ENCODE data around the gene PDHA2. TPM values are rescaled to one million over a fixed set of nuclear protein-coding genes. Genes with fewer than 3 reads are reported as not detected.
A peak's percentile ranks its signal among the peaks of the same experiment; 100 is the strongest.

Gene PDHA2
- total RNA-seq, 1 experiment from 2014 or later = not detected

- no peaks in the 10 kb centered on the region for H3K27me3 ChIP-seq (replicated peaks; ENCODE audit: insufficient read depth, low read depth, low read length, poor library complexity)
- ChIA-PET POLR2A (ENCODE audit: low non-redundant PET) (no interaction called here), CTCF (no interaction called here)
- no peak overlapping the region for H3K27ac ChIP-seq (ENCODE audit: low read depth, low read length, poor library complexity, severe bottlenecking)
- no peak overlapping the region for H3K4me3 ChIP-seq (ENCODE audit: low read depth, low read length, poor library complexity, severe bottlenecking)
- no peaks in the 10 kb centered on the region for H3K9me3 ChIP-seq (ENCODE audit: low read depth, low read length, poor library complexity, severe bottlenecking)
- no peak for DNase-seq (ENCODE audit: low spot score)
- TF ChIP-seq EZH2 (IDR thresholded peaks at IDR 0.05; ENCODE audit: borderline replicate concordance, low read depth, low read length, poor library complexity, severe bottlenecking) = no peak
- TF ChIP-seq, protein P1, sequence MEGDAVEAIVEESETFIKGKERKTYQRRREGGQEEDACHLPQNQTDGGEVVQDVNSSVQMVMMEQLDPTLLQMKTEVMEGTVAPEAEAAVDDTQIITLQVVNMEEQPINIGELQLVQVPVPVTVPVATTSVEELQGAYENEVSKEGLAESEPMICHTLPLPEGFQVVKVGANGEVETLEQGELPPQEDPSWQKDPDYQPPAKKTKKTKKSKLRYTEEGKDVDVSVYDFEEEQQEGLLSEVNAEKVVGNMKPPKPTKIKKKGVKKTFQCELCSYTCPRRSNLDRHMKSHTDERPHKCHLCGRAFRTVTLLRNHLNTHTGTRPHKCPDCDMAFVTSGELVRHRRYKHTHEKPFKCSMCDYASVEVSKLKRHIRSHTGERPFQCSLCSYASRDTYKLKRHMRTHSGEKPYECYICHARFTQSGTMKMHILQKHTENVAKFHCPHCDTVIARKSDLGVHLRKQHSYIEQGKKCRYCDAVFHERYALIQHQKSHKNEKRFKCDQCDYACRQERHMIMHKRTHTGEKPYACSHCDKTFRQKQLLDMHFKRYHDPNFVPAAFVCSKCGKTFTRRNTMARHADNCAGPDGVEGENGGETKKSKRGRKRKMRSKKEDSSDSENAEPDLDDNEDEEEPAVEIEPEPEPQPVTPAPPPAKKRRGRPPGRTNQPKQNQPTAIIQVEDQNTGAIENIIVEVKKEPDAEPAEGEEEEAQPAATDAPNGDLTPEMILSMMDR (conservative IDR thresholded peaks at IDR 0.05; ENCODE audit: low read depth, low read length) = no peak
- no peaks in the 10 kb centered on the region for H3K4me1 ChIP-seq (ENCODE audit: insufficient read depth, low read length, poor library complexity, severe bottlenecking)
- no TSS peak for BruUV-seq (replicated peaks)
- intact Hi-C loops (cut with micrococcal nuclease; ENCODE audit: unreplicated experiment) = no loop called here
- no peaks in the 10 kb centered on the region for H3K36me3 ChIP-seq (ENCODE audit: insufficient read depth, low read length, poor library complexity, severe bottlenecking)
Measured at GRCh38 chr4:95821867-95822266, 18.0 kb upstream of the PDHA2 start.

GRCh38 chr4:95825546-95825945 lies 14.3 kb upstream of the PDHA2 start:
- Histone ChIP-seq H3K4me1 (ENCODE audit: insufficient read depth, low read length, poor library complexity, severe bottlenecking) (no peaks in the 10 kb centered on the region), H3K4me3 (ENCODE audit: low read depth, low read length, poor library complexity, severe bottlenecking) (no peak overlapping the region), H3K27me3 (replicated peaks; ENCODE audit: insufficient read depth, low read depth, low read length, poor library complexity) (no peaks in the 10 kb centered on the region), H3K27ac (ENCODE audit: low read depth, low read length, poor library complexity, severe bottlenecking) (no peak overlapping the region), H3K36me3 (ENCODE audit: insufficient read depth, low read length, poor library complexity, severe bottlenecking) (no peaks in the 10 kb centered on the region), H3K9me3 (ENCODE audit: low read depth, low read length, poor library complexity, severe bottlenecking) (no peaks in the 10 kb centered on the region)
- POLR2A ChIA-PET (ENCODE audit: low non-redundant PET) = no interaction called here
- CTCF ChIA-PET = no interaction called here
- intact Hi-C loops (cut with micrococcal nuclease; ENCODE audit: unreplicated experiment) = no loop called here
- BruUV-seq (replicated peaks) = no TSS peak
- TF ChIP-seq, protein P1 (conservative IDR thresholded peaks at IDR 0.05; ENCODE audit: low read depth, low read length) = no peak
- TF ChIP-seq EZH2 (IDR thresholded peaks at IDR 0.05; ENCODE audit: borderline replicate concordance, low read depth, low read length, poor library complexity, severe bottlenecking) = no peak
- DNase-seq (ENCODE audit: low spot score) = peak; percentile 37

GRCh38 chr4:95830651-95831050 lies 9.2 kb upstream of the PDHA2 start:
- peaks cover 12% of the 10 kb centered on the region for H3K4me1 ChIP-seq (ENCODE audit: insufficient read depth, low read length, poor library complexity, severe bottlenecking)
- BruUV-seq (replicated peaks) = no TSS peak
- no peak overlapping the region for H3K27ac ChIP-seq (ENCODE audit: low read depth, low read length, poor library complexity, severe bottlenecking)
- CTCF ChIA-PET = no interaction called here
- intact Hi-C loops (cut with micrococcal nuclease; ENCODE audit: unreplicated experiment) = no loop called here
- H3K4me3 ChIP-seq (ENCODE audit: low read depth, low read length, poor library complexity, severe bottlenecking) = no peak overlapping the region
- no peaks in the 10 kb centered on the region for H3K36me3 ChIP-seq (ENCODE audit: insufficient read depth, low read length, poor library complexity, severe bottlenecking)
- no peak for TF ChIP-seq EZH2 (IDR thresholded peaks at IDR 0.05; ENCODE audit: borderline replicate concordance, low read depth, low read length, poor library complexity, severe bottlenecking)
- TF ChIP-seq, protein P1 (conservative IDR thresholded peaks at IDR 0.05; ENCODE audit: low read depth, low read length) = no peak
- no peaks in the 10 kb centered on the region for H3K27me3 ChIP-seq (replicated peaks; ENCODE audit: insufficient read depth, low read depth, low read length, poor library complexity)
- H3K9me3 ChIP-seq (ENCODE audit: low read depth, low read length, poor library complexity, severe bottlenecking) = no peaks in the 10 kb centered on the region
- POLR2A ChIA-PET (ENCODE audit: low non-redundant PET) = no interaction called here
- no peak for DNase-seq (ENCODE audit: low spot score)

Measured in A673 (cell line).